ENCODE data around the gene NME9. TPM values are rescaled to one million over a fixed set of nuclear protein-coding genes. Genes with fewer than 3 reads are reported as not detected.

Gene NME9
- total RNA-seq, 1 donor from 2014 or later, result not detected

GRCh38 chr3:138351916-138352550, 22.4 kb upstream of the NME9 start:
- Mint-ChIP-seq H3K27me3 (ENCODE audit: unreplicated experiment) (peaks cover 5% of the 10 kb centered on the region), H3K27ac (ENCODE audit: unreplicated experiment) (no peak overlapping the region), H3K36me3 (ENCODE audit: low read depth, unreplicated experiment) (no peaks in the 10 kb centered on the region), H3K4me3 (ENCODE audit: unreplicated experiment) (no peak overlapping the region), H3K4me1 (ENCODE audit: unreplicated experiment) (peaks cover 3% of the 10 kb centered on the region), H3K9me3 (ENCODE audit: unreplicated experiment) (no peaks in the 10 kb centered on the region)
- DNase-seq (ENCODE audit: low spot score), result no peak
- TF ChIP-seq CTCF (IDR thresholded peaks at IDR 0.05; ENCODE audit: unreplicated experiment), result no peak

DNA sequence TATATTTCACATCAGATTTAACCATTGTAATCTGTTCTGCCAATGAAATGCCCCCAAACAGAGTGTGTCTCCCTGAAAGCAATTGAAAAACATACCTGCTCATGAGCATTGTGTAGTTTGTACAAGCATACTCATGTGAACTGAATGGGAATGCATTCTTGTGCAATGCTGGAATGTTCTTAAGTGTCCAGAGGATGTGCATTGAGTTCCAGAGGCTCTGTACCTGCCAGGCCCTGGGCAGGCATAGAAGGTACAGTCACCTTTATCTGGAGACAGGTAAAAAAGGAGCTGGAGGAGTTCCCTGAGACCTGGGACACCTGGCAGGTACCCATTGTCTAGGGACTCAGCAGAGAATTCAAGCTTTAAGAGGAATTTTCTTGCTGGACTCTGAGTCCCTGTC, 21.5 kb upstream of the NME9 start:
- H3K27ac Mint-ChIP-seq (ENCODE audit: unreplicated experiment), result no peak overlapping the region
- TF ChIP-seq CTCF (IDR thresholded peaks at IDR 0.05; ENCODE audit: unreplicated experiment), result no peak
- H3K36me3 Mint-ChIP-seq (ENCODE audit: low read depth, unreplicated experiment), result no peaks in the 10 kb centered on the region
- no peak for DNase-seq (ENCODE audit: low spot score)
- peaks cover 5% of the 10 kb centered on the region for H3K27me3 Mint-ChIP-seq (ENCODE audit: unreplicated experiment)
- peaks cover 3% of the 10 kb centered on the region for H3K4me1 Mint-ChIP-seq (ENCODE audit: unreplicated experiment)
- H3K9me3 Mint-ChIP-seq (ENCODE audit: unreplicated experiment), result no peaks in the 10 kb centered on the region
- no peak overlapping the region for H3K4me3 Mint-ChIP-seq (ENCODE audit: unreplicated experiment)

GRCh38 chr3:138349926-138350665, 20.4 kb upstream of the NME9 start:
- DNase-seq (ENCODE audit: low spot score), result no peak
- H3K27me3 Mint-ChIP-seq (ENCODE audit: unreplicated experiment), result peaks cover 5% of the 10 kb centered on the region

DNA sequence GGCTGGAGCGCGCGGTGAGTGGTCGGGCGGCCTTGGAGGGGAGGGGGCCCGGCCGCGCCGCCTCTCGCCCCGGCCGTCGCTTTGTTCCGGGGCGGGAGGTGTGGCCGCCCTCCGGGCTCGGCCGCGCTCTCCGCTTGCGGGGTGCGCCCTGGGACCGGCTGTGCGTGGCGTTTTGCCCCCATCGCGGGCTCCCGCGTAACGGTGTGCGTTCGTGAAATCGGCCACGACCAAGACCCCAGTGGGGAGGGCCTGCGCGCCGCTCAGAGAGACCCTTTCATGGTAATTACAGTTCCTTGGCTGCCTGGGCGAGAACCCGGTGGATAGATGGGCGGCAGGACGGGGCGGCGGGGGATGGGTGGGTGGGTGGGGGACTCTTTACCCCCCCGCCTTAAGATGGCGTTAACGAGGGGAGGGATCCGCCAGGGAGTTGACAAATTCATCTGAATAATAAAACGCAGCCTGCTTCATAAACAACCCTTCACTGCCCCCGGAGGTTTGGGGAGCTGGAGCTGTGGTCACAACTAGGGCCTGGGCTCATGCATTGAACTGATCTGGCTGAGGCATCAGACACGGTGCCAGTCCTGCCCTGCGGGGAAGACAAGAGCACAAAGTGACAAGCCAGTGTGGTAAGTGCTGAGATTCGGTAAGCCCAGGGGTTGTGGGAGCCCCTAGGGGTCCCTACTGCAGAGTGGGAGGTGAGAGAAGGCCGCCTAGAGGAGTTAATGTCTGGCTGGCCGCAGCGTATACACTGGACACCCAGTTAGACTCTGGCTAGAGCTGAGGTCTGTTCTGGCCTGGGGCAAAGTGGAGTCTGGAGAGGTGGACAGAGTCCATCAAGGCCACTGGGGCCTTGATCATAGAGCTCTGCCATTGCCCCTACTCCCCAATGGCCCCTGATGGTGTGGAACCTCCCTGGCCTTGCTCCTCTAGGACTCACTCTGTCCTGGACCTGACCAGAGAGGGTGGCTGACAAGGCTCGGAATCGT, 19.4 kb upstream of the NME9 start:
- peak; percentile 9 for DNase-seq (ENCODE audit: low spot score)
- peaks cover 5% of the 10 kb centered on the region for H3K27me3 Mint-ChIP-seq (ENCODE audit: unreplicated experiment)

More at GRCh38 chr3:138349926-138350665, 20.4 kb upstream of the NME9 start:
- Mint-ChIP-seq H3K9me3 (ENCODE audit: unreplicated experiment) (no peaks in the 10 kb centered on the region), H3K36me3 (ENCODE audit: low read depth, unreplicated experiment) (no peaks in the 10 kb centered on the region), H3K27ac (ENCODE audit: unreplicated experiment) (no peak overlapping the region), H3K4me3 (ENCODE audit: unreplicated experiment) (peak overlapping the region; percentile 3), H3K4me1 (ENCODE audit: unreplicated experiment) (peaks cover 3% of the 10 kb centered on the region)
- TF ChIP-seq CTCF (IDR thresholded peaks at IDR 0.05; ENCODE audit: unreplicated experiment), result no peak

More for the DNA sequence above, 19.4 kb upstream of the NME9 start:
- peaks cover 3% of the 10 kb centered on the region for H3K4me1 Mint-ChIP-seq (ENCODE audit: unreplicated experiment)
- H3K4me3 Mint-ChIP-seq (ENCODE audit: unreplicated experiment), result peak overlapping the region; percentile 86
- no peaks in the 10 kb centered on the region for H3K9me3 Mint-ChIP-seq (ENCODE audit: unreplicated experiment)
- H3K36me3 Mint-ChIP-seq (ENCODE audit: low read depth, unreplicated experiment), result no peaks in the 10 kb centered on the region
- no peak overlapping the region for H3K27ac Mint-ChIP-seq (ENCODE audit: unreplicated experiment)
- no peak for TF ChIP-seq CTCF (IDR thresholded peaks at IDR 0.05; ENCODE audit: unreplicated experiment)
